HG03025 (cell line): ENCODE measurements around the gene RGS9.

ENCODE experiments used
- ATAC-seq: cut with Tn5 transposase; IDR thresholded peaks from one replicate; pipeline ENCODE4 v1.9.1; 2021; ENCODE audit warnings: mild to moderate bottlenecking, moderate library complexity; ENCODE audit not compliant: unreplicated experiment, low FRiP score

Gene RGS9

GRCh38 chr17:65236321-65236720 lies 99.2 kb downstream of the RGS9 start:
- no peak for ATAC-seq

GRCh38 chr17:65243838-65244625 lies 106.9 kb downstream of the RGS9 start:
- ATAC-seq = no peak

GRCh38 chr17:65246252-65246651 lies 109.1 kb downstream of the RGS9 start:
- no peak for ATAC-seq

GRCh38 chr17:65249774-65250173 lies 112.6 kb downstream of the RGS9 start:
- no peak for ATAC-seq

- no peak for ATAC-seq
These were observed 117.0 kb downstream of the RGS9 start for GRCh38 chr17:65254166-65254565.

- ATAC-seq = no peak
These were observed 122.1 kb downstream of the RGS9 start for GRCh38 chr17:65259281-65259680.

- no peak for ATAC-seq
These were observed 122.7 kb downstream of the RGS9 start for GRCh38 chr17:65259696-65260485.

GRCh38 chr17:65260626-65261025 lies 123.5 kb downstream of the RGS9 start:
- ATAC-seq = no peak

GRCh38 chr17:65261152-65261551 lies 124.0 kb downstream of the RGS9 start:
- ATAC-seq = no peak

GRCh38 chr17:65261682-65262636 lies 124.8 kb downstream of the RGS9 start:
- no peak for ATAC-seq

GRCh38 chr17:65265276-65265675 lies 128.1 kb downstream of the RGS9 start:
- ATAC-seq = no peak

- ATAC-seq = no peak
These were observed 131.7 kb downstream of the RGS9 start for GRCh38 chr17:65268832-65269231.

- no peak for ATAC-seq
These were observed 133.5 kb downstream of the RGS9 start for GRCh38 chr17:65270499-65271253.

- no peak for ATAC-seq
These were observed 134.1 kb downstream of the RGS9 start for GRCh38 chr17:65271296-65271695.
